HEK293 (cell line): ENCODE data around the gene LMBR1.
"Not testable (repeated sequence)": the region's sequence is repeated elsewhere in the genome, so short reads cannot be mapped to it uniquely, and the experiment has no call there.

Source experiments
- CTCF ChIA-PET: fragments of 350-600 bp; formaldehyde crosslinking; extraction: SDS; loops from one replicate; lab custom pipeline; 2021; ENCODE audit warnings: antibody characterized with exemption; lab: Yijun Ruan, JAX
- POLR2A ChIA-PET: fragments of 300-600 bp; formaldehyde crosslinking; extraction: SDS; loops from one replicate; lab custom pipeline; 2020; ENCODE audit warnings: antibody characterized with exemption, inconsistent platforms; lab: Yijun Ruan, JAX
- H3K27ac ChIP-seq: fragments of 200-500 bp; sonication (Bioruptor generic); 2 replicates; pipeline ENCODE4 v1.5.1; 2014; ENCODE audit warnings: low read depth, low read length, control low read depth, inconsistent platforms; ENCODE audit errors: extremely low read depth
- H3K36me3 ChIP-seq, 2 experiments: fragments of 200-500 bp in 1 of 2; sonication (Bioruptor generic) in 1 of 2; 1 replicate in 1 of 2; 2 replicates in 1 of 2; pipeline ENCODE4 v1.5.1; 2014 to 2017; ENCODE audit warnings: inconsistent platforms in 2 of 2, low read length in 2 of 2; ENCODE audit not compliant: control insufficient read depth in 2 of 2, insufficient read depth in 1 of 2
- H3K4me1 ChIP-seq: fragments of 200-500 bp; sonication (Bioruptor generic); 2 replicates; pipeline ENCODE4 v1.5.1; 2014; ENCODE audit warnings: mild to moderate bottlenecking, low read length, inconsistent platforms; ENCODE audit not compliant: control insufficient read depth, insufficient read depth
- H3K4me3 ChIP-seq: 2 replicates; pipeline ENCODE4 v1.5.1; 2011; ENCODE audit warnings: low read depth, mild to moderate bottlenecking, control low read depth, low read length, moderate library complexity
- H3K9me3 ChIP-seq: fragments of 200-500 bp; sonication (Bioruptor generic); 2 replicates; pipeline ENCODE4 v1.5.1; 2014; ENCODE audit warnings: low read depth, low read length, inconsistent platforms; ENCODE audit not compliant: control insufficient read depth, insufficient read depth
- HOXD13 ChIP-seq: sonication (generic); formaldehyde crosslinking; IDR thresholded peaks from 2 replicates; pipeline ENCODE4 v1.8.0; 2022; ENCODE audit warnings: missing genetic modification reagents, borderline replicate concordance
- PRDM1 ChIP-seq: fragments of 450-650 bp; formaldehyde crosslinking; IDR thresholded peaks from 2 replicates; pipeline ENCODE4; 2016; ENCODE audit warnings: missing biosample characterization, missing genetic modification characterization
- PRDM10 ChIP-seq: fragments of 450-650 bp; formaldehyde crosslinking; IDR thresholded peaks from 2 replicates; pipeline ENCODE4 v1.5.1; 2016; ENCODE audit warnings: missing biosample characterization, missing genetic modification characterization
- SETDB1 ChIP-seq: IDR thresholded peaks from one replicate; pipeline ENCODE4 v1.6.1; 2017; ENCODE audit warnings: mild to moderate bottlenecking, low read length, moderate library complexity, mixed read lengths; ENCODE audit not compliant: insufficient read length
- WT1 ChIP-seq: fragments of 450-650 bp; formaldehyde crosslinking; IDR thresholded peaks from 2 replicates; pipeline ENCODE4 v1.5.1; 2016; ENCODE audit warnings: missing biosample characterization, missing genetic modification characterization
- ZBTB49 ChIP-seq: fragments of 450-650 bp; formaldehyde crosslinking; IDR thresholded peaks from 2 replicates; pipeline ENCODE4 v1.5.1; 2016; ENCODE audit warnings: missing biosample characterization, missing genetic modification characterization, low read depth
- ZNF157 ChIP-seq: fragments of 450-650 bp; formaldehyde crosslinking; IDR thresholded peaks from 2 replicates; pipeline ENCODE4 v1.5.1; 2016; ENCODE audit warnings: missing biosample characterization, missing genetic modification characterization
- ZNF223 ChIP-seq: fragments of 450-650 bp; formaldehyde crosslinking; IDR thresholded peaks from 2 replicates; pipeline ENCODE4 v1.5.1; 2016; ENCODE audit warnings: missing biosample characterization, missing genetic modification characterization
- ZNF302 ChIP-seq: fragments of 450-650 bp; formaldehyde crosslinking; IDR thresholded peaks from 2 replicates; pipeline ENCODE4 v1.5.1; 2016; ENCODE audit warnings: missing biosample characterization, missing genetic modification characterization, low read depth
- ZNF548 ChIP-seq: fragments of 450-650 bp; formaldehyde crosslinking; IDR thresholded peaks from 2 replicates; pipeline ENCODE4 v1.5.1; 2016; ENCODE audit warnings: missing biosample characterization, missing genetic modification characterization
- ZNF621 ChIP-seq: fragments of 450-650 bp; formaldehyde crosslinking; IDR thresholded peaks from 2 replicates; pipeline ENCODE4 v1.5.1; 2017; ENCODE audit warnings: missing biosample characterization, missing genetic modification characterization
- ZNF629 ChIP-seq: fragments of 450-650 bp; formaldehyde crosslinking; IDR thresholded peaks from 2 replicates; pipeline ENCODE4 v1.5.1; 2017; ENCODE audit warnings: missing biosample characterization, missing genetic modification characterization
- ZNF660 ChIP-seq: fragments of 450-650 bp; IDR thresholded peaks from 2 replicates; pipeline ENCODE4 v1.5.1; 2018; ENCODE audit warnings: missing biosample characterization, mild to moderate bottlenecking, missing genetic modification characterization
- ZNF670 ChIP-seq: fragments of 450-650 bp; formaldehyde crosslinking; IDR thresholded peaks from 2 replicates; pipeline ENCODE4 v1.5.1; 2016; ENCODE audit warnings: missing biosample characterization, missing genetic modification characterization, low read depth
- ZNF792 ChIP-seq: fragments of 450-650 bp; formaldehyde crosslinking; IDR thresholded peaks from 2 replicates; pipeline ENCODE4 v1.5.1; 2016; ENCODE audit warnings: missing biosample characterization, missing genetic modification characterization
- ZSCAN23 ChIP-seq: fragments of 450-650 bp; formaldehyde crosslinking; IDR thresholded peaks from 2 replicates; pipeline ENCODE4 v1.5.1; 2016; ENCODE audit warnings: missing biosample characterization, missing genetic modification characterization
- TF ChIP-seq, protein P1 (sequence below): fragments of 450-650 bp; formaldehyde crosslinking; IDR thresholded peaks from 2 replicates; pipeline ENCODE4 v1.5.1; 2016; ENCODE audit warnings: missing biosample characterization, missing genetic modification characterization

LMBR1 gene

GRCh38 chr7:156927571-156928405, 34.8 kb upstream of the LMBR1 start (continued):
- TF ChIP-seq ZNF157 (no peak), ZNF223 (tag by site-specific recombination) (no peak), PRDM10 (tag by site-specific recombination) (no peak)
- TF ChIP-seq, protein P1, sequence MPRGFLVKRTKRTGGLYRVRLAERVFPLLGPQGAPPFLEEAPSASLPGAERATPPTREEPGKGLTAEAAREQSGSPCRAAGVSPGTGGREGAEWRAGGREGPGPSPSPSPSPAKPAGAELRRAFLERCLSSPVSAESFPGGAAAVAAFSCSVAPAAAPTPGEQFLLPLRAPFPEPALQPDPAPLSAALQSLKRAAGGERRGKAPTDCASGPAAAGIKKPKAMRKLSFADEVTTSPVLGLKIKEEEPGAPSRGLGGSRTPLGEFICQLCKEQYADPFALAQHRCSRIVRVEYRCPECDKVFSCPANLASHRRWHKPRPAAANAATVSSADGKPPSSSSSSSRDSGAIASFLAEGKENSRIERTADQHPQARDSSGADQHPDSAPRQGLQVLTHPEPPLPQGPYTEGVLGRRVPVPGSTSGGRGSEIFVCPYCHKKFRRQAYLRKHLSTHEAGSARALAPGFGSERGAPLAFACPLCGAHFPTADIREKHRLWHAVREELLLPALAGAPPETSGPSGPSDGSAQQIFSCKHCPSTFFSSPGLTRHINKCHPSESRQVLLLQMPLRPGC (tag by site-specific recombination): no peak

DNA sequence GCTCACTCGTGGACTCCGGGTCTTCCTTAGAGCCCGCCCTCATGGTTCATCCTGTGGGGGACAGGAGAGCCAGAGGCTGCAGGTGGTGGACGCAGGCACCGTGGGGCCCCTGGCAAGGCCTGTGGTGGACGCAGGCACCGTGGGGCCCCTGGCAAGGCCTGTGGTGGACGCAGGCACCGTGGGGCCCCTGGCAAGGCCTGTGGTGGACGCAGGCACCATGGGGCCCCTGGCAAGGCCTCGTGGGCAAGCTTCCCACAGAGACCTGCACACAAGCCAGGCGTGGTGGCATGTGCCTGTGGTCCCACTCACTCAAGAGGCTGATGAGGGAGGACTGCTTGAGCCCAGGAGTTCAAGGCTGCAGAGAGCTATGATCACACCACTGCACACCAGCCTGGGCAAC, 32.8 kb upstream of the LMBR1 start:
- CTCF ChIA-PET: interaction anchor here (1.0 kb wide), 1 partner anchor 55 kb away, joined by 3 read pairs; no protein-coding TSS in a partner anchor

GRCh38 chr7:156922304-156922703, 29.3 kb upstream of the LMBR1 start:
- CTCF ChIA-PET, H3K36me3 ChIP-seq, POLR2A ChIA-PET, H3K4me3 ChIP-seq, H3K27ac ChIP-seq, H3K4me1 ChIP-seq, H3K9me3 ChIP-seq: not testable (repeated sequence)

More for the DNA sequence above, 32.8 kb upstream of the LMBR1 start:
- POLR2A ChIA-PET, H3K27ac ChIP-seq, H3K4me1 ChIP-seq, H3K36me3 ChIP-seq, H3K9me3 ChIP-seq, H3K4me3 ChIP-seq: not testable (repeated sequence)

DNA sequence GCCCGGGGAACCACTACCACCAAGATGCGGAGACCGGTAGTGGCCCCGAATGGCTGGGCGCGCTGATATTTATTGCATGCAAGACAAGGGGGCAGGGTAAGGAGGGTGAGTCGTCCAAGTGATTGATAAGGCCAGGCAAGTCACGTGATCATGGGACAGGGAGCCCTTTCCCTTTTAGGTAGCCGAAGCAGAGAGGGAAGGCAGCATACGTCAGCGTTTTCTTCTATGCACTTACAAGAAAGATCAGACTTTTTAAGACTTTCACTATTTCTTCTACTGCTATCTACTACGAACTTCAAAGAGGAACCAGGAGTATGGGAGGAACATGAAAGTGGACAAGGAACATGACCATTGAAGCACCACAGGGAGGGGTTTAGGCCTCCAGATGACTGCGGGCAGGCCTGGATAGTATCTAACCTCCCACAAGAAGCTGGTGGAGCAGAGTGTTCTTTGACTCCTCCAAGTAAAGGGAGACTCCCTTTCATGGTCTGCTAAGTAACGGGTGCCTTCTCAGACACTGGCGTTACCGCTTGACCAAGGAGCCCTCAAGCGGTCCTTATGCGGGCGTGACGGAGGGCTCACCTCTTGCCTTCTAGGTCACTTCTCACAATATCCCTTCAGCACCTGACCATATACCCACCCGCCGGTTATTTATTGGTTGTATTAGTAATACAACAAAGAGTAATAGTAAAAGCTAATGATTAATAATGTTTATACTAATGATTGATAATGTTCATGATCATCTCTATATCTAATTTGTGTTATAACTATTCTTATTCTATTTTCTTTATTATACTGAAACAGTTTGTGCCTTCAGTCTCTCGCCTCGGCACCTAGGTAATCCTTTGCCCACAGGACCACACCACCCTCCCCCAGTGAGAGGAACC, 27.7 kb upstream of the LMBR1 start:
- H3K4me1 ChIP-seq, CTCF ChIA-PET, H3K9me3 ChIP-seq, H3K4me3 ChIP-seq, H3K27ac ChIP-seq, H3K36me3 ChIP-seq, POLR2A ChIA-PET: not testable (repeated sequence)

GRCh38 chr7:156920076-156920475, 27.1 kb upstream of the LMBR1 start:
- Histone ChIP-seq H3K36me3 (no peaks in the 10 kb centered on the region), H3K27ac (no peak overlapping the region), H3K9me3 (no peaks in the 10 kb centered on the region), H3K4me1 (no peaks in the 10 kb centered on the region), H3K4me3 (no peak overlapping the region)
- CTCF ChIA-PET: interaction anchor here (0.7 kb wide), 1 partner anchor 915 kb away, joined by 3 read pairs; no protein-coding TSS in a partner anchor
- POLR2A ChIA-PET: no interaction called here
- no peak for TF ChIP-seq ZNF629 (tag by site-specific recombination)
- no peak for TF ChIP-seq ZBTB49 (tag by site-specific recombination)
- TF ChIP-seq ZNF302 (tag by site-specific recombination): no peak
- no peak for TF ChIP-seq ZSCAN23 (tag by site-specific recombination)
- no peak for TF ChIP-seq WT1
- no peak for TF ChIP-seq ZNF621 (tag by site-specific recombination)
- TF ChIP-seq ZNF660 (tag by site-specific recombination): no peak
- no peak for TF ChIP-seq ZNF548 (tag by site-specific recombination)
- no peak for TF ChIP-seq HOXD13 (CRISPR knock-in tag)
- no peak for TF ChIP-seq ZNF792 (tag by site-specific recombination)
- TF ChIP-seq SETDB1: no peak
- TF ChIP-seq ZNF670 (tag by site-specific recombination): no peak
- TF ChIP-seq PRDM1 (tag by site-specific recombination): no peak
